Neutrophil (primary cell): ENCODE measurements around the gene DNAJB11.
A peak's percentile ranks its signal among the peaks of the same experiment; 100 is the strongest.
"Not testable (repeated sequence)": the region's sequence is repeated elsewhere in the genome, so short reads cannot be mapped to it uniquely, and the experiment has no call there.

Experiments used
- H3K27ac ChIP-seq: fragments of 200-600 bp; sonication (generic); 2 replicates; pipeline ENCODE4 v1.5.1; 2016; ENCODE audit warnings: mild to moderate bottlenecking, moderate library complexity
- H3K27me3 ChIP-seq: fragments of 200-600 bp; sonication (generic); 2 replicates; pipeline ENCODE4 v1.6.0; 2016; ENCODE audit warnings: mild to moderate bottlenecking
- H3K36me3 ChIP-seq: fragments of 200-600 bp; sonication (generic); 2 replicates; pipeline ENCODE4 v1.5.1; 2017
- H3K4me1 ChIP-seq, 2 experiments: fragments of 200-600 bp in 1 of 2; sonication (generic) in 1 of 2; 1 replicate in 1 of 2; 2 replicates in 1 of 2; pipeline versions ENCODE4 v1.5.1 to v1.6.1; 2013 to 2016; ENCODE audit warnings: low read depth in 1 of 2, low read length in 1 of 2, mild to moderate bottlenecking in 1 of 2, moderate library complexity in 1 of 2; ENCODE audit not compliant: control insufficient read depth in 1 of 2, insufficient read depth in 1 of 2
- H3K4me3 ChIP-seq, 2 experiments: fragments of 200-600 bp in 1 of 2; sonication (generic) in 1 of 2; 1 replicate in 1 of 2; 2 replicates in 1 of 2; pipeline ENCODE4 v1.5.1; 2013 to 2016; ENCODE audit warnings: low read depth in 1 of 2, low read length in 1 of 2, mild to moderate bottlenecking in 1 of 2, moderate library complexity in 1 of 2
- H3K9me3 ChIP-seq: fragments of 200-600 bp; sonication (generic); 2 replicates; pipeline ENCODE4 v1.5.1; 2016
- CTCF ChIP-seq: fragments of 200-600 bp; sonication (generic); IDR thresholded peaks from 2 replicates; pipeline ENCODE4 v1.5.1; 2016; ENCODE audit warnings: antibody characterized with exemption

Gene DNAJB11

GRCh38 chr3:186566772-186567071 is 3.8 kb upstream of the DNAJB11 start:
- Histone ChIP-seq H3K27ac (peak overlapping the region; percentile 81), H3K4me1 (peaks cover 33% of the 10 kb centered on the region in 2 experiments), H3K9me3 (no peaks in the 10 kb centered on the region), H3K27me3 (no peaks in the 10 kb centered on the region), H3K4me3 (peak overlapping the region; percentile 87 to 91), H3K36me3 (no peaks in the 10 kb centered on the region)
- TF ChIP-seq CTCF, result no peak

- no peaks in the 10 kb centered on the region for H3K9me3 ChIP-seq
- TF ChIP-seq CTCF, result peak; percentile 47
- H3K36me3 ChIP-seq, result no peaks in the 10 kb centered on the region
- H3K27me3 ChIP-seq, result no peaks in the 10 kb centered on the region
- peaks cover 36% of the 10 kb centered on the region in 2 experiments for H3K4me1 ChIP-seq
- peak within 1 kb of the TSS; percentile 81 for H3K27ac ChIP-seq
- H3K4me3 ChIP-seq, result peak within 1 kb of the TSS; percentile 87 to 91
Measured at GRCh38 chr3:186567072-186567921, 3.2 kb upstream of the DNAJB11 start, which contains the start of gene TBCCD1. TBCCD1 (minus strand) TSS chr3:186567339; CDS start chr3:186564329, 3,010 bp downstream.

- H3K27ac ChIP-seq, result peak overlapping the region; percentile 93
- H3K4me3 ChIP-seq, result peak overlapping the region; percentile 83 to 94
- H3K36me3 ChIP-seq, result peaks cover 11% of the 10 kb centered on the region
- not testable (repeated sequence) for H3K9me3 ChIP-seq, H3K27me3 ChIP-seq
- peaks cover 36% of the 10 kb centered on the region in 2 experiments for H3K4me1 ChIP-seq
Measured at GRCh38 chr3:186569361-186569760, 1.2 kb upstream of the DNAJB11 start.

- Histone ChIP-seq H3K4me3 (peak overlapping the region; percentile 83 to 94), H3K9me3 (no peaks in the 10 kb centered on the region), H3K36me3 (peaks cover 11% of the 10 kb centered on the region), H3K27ac (peak overlapping the region; percentile 93), H3K27me3 (no peaks in the 10 kb centered on the region), H3K4me1 (peaks cover 36% of the 10 kb centered on the region in 2 experiments)
- no peak for TF ChIP-seq CTCF
Measured at GRCh38 chr3:186569779-186570095, 783 bp upstream of the DNAJB11 start.

GRCh38 chr3:186570941-186571643 is 572 bp downstream of the DNAJB11 start:
- Histone ChIP-seq H3K27ac (peak overlapping the region; percentile 93), H3K4me3 (peak overlapping the region; percentile 83 to 94), H3K36me3 (peaks cover 19% of the 10 kb centered on the region), H3K4me1 (peaks cover 36% of the 10 kb centered on the region in 2 experiments), H3K27me3 (no peaks in the 10 kb centered on the region), H3K9me3 (no peaks in the 10 kb centered on the region)
- no peak for TF ChIP-seq CTCF

- TF ChIP-seq CTCF, result no peak
- peaks cover 25% of the 10 kb centered on the region for H3K36me3 ChIP-seq
- H3K27ac ChIP-seq, result peak overlapping the region; percentile 93
- H3K27me3 ChIP-seq, result no peaks in the 10 kb centered on the region
- H3K9me3 ChIP-seq, result no peaks in the 10 kb centered on the region
- peaks cover 31 to 32% of the 10 kb centered on the region in 2 experiments for H3K4me1 ChIP-seq
- H3K4me3 ChIP-seq, result peak overlapping the region; percentile 83 to 94
Measured at GRCh38 chr3:186571644-186572013, 1.1 kb downstream of the DNAJB11 start.
